Testis (tissue), 2 donors: Measurements from ENCODE around the gene ZNF276.

Source experiments
- POLR2A ChIP-seq: fragments of 450-650 bp; IDR thresholded peaks from one replicate; pipeline ENCODE4 v1.6.1; 2017; ENCODE audit warnings: antibody characterized with exemption, mild to moderate bottlenecking, moderate library complexity
- TF ChIP-seq, protein P1 (sequence below), 3 experiments: fragments of 450-650 bp in 2 of 3; fragments of 200-600 bp in 1 of 3; sonication (generic) in 1 of 3; IDR thresholded peaks; one replicate each; pipeline ENCODE4 v1.5.1; 2016 to 2019; ENCODE audit warnings: antibody characterized with exemption in 3 of 3, mild to moderate bottlenecking in 2 of 3, moderate library complexity in 1 of 3

DNA sequence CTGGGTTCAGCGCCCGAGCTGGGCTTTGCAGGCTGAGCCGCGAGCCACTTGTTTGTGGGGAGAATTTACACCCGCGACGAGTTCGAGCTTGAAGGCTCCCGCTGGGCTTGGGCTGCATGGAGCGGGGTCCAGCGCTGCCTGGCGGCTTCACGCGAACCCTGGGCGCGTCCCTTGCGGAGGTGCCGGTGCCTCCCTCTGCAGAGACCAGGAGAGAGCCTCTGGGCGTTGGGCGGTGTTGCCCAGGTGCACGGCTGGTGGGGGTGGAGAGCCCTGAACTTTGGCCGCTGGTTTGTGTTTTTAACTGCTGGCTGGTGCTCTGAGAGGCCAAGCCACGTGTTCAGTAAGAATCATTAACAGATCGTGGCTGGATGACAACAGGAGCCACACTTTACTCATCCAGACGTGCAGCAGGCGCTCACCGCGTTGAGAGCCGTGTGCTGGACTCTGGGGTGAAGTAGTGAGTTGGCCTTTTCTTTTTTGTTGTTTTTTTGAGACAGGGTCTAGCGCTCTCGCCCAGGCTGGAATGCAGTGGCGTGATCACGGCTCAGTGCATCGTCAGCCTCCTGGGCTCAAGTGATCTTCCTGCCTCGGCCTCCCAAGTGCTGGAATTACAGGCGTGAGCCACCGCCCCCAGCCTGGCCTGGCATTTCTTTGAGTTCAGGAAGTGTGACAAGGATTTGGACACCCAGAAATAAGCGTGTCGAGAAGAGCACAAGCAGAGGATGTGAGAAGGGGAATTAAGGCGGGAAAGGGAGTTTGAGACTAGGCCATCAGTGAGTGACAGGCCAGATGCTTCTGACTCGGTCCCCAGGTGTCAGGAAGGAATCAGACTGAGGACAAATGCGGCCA, 34.0 kb upstream of the ZNF276 start:
- TF ChIP-seq, protein P1, sequence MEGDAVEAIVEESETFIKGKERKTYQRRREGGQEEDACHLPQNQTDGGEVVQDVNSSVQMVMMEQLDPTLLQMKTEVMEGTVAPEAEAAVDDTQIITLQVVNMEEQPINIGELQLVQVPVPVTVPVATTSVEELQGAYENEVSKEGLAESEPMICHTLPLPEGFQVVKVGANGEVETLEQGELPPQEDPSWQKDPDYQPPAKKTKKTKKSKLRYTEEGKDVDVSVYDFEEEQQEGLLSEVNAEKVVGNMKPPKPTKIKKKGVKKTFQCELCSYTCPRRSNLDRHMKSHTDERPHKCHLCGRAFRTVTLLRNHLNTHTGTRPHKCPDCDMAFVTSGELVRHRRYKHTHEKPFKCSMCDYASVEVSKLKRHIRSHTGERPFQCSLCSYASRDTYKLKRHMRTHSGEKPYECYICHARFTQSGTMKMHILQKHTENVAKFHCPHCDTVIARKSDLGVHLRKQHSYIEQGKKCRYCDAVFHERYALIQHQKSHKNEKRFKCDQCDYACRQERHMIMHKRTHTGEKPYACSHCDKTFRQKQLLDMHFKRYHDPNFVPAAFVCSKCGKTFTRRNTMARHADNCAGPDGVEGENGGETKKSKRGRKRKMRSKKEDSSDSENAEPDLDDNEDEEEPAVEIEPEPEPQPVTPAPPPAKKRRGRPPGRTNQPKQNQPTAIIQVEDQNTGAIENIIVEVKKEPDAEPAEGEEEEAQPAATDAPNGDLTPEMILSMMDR (IDR thresholded peaks at IDR 0.05), result no peak
- no peak for TF ChIP-seq POLR2A
